ENCODE measurements around the gene RASGRF1.

DNA sequence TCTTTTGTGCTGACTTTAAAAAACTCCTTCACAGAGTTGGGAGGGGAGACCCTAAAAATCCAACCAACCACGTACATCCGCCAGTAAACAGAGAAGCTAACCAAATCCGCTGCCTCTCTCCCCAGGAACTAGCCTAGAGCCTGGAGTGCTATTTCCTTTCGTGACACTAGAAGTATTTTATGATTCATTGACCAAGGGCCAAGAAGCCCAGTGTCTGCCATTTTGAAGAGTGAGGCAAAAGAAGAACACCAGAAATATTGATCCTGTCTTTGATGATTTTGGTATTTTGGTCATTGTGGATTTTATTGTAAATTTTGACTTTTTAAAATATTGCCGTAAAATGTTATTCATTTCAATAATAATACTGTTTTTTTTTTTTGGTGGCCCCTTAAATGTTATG, 135.2 kb downstream of the RASGRF1 start:
- TF ChIP-seq YY1 (IDR thresholded peaks at IDR 0.05; ENCODE audit: insufficient read depth, insufficient read length) (no peak), ZNF274 (IDR thresholded peaks at IDR 0.05; ENCODE audit: low read depth, low read length) (no peak), SUZ12 (IDR thresholded peaks at IDR 0.05; ENCODE audit: extremely low read depth, insufficient read depth, insufficient read length) (no peak)

Measured in NT2/D1 (cell line).